Activated T-cell treated with anti-CD3 and anti-CD28 coated beads, Interleukin-2, amount 50 U/mL, for 4 hours (primary cell): Measurements from ENCODE around the gene MAPT. TPM values are rescaled to one million over a fixed set of nuclear protein-coding genes. Genes with fewer than 3 reads are reported as not detected.
"Not testable (repeated sequence)": the region's sequence is repeated elsewhere in the genome, so short reads cannot be mapped to it uniquely, and the experiment has no call there.

Experiments used
- ATAC-seq, 2 donors: fragments of 200-7000 bp; cut with Tn5 transposase; one replicate each; pipeline ENCODE4 v1.10.0; 2021
- DNase-seq: peaks from one replicate; pipeline ENCODE4 v3.0.0-alpha.2; 2020
- H3K27me3 Mint-ChIP-seq: one replicate; pipeline ENCODE4 v1.8.0; 2021; ENCODE audit warnings: low read depth, mixed read lengths
- H3K36me3 Mint-ChIP-seq: one replicate; pipeline ENCODE4 v1.8.0; 2022; ENCODE audit warnings: mixed read lengths; ENCODE audit not compliant: insufficient read depth
- H3K4me1 Mint-ChIP-seq: one replicate; pipeline ENCODE4 v1.8.0; 2021; ENCODE audit warnings: low read depth, mixed read lengths
- H3K4me3 Mint-ChIP-seq: one replicate; pipeline ENCODE4 v1.8.0; 2021; ENCODE audit warnings: mild to moderate bottlenecking, moderate library complexity, mixed read lengths
- H3K9me3 Mint-ChIP-seq: one replicate; pipeline ENCODE4 v1.8.0; 2021; ENCODE audit warnings: mixed read lengths
- total RNA-seq, 3 donors: library from RNA; stranded (reverse); gene quantifications; one replicate each; pipeline ENCODE4 v1.2.1, GENCODE V29; 2021

Gene MAPT
- total RNA-seq, 3 donors from 2014 or later = 1.3 to 1.8 (median 1.8) TPM

DNA sequence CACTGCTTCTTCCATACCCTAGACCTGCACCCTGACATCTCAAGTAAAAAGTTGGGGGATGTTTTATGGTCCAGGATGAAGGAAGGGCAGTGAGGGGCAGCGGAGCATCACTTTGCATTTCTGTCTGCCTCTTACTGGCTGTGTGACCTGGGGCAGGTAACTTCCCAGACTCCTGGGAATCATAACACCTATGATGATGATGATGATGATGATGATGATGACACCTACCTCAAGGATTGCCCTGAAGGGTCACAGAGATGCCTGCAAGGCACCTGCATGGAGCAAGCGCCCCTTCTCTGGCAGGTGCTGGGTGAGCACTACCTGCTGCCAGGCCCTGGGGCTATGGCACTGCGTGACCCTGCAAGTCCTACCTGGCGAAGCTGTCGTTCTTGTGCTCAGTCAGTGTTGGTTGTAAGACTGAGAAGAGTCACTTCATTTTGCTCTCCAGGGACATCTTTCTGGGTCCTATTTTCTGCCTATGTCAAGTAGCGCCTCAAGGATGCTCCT is 58.5 kb downstream of the MAPT start:
- H3K4me3 Mint-ChIP-seq = no peak overlapping the region
- peaks cover 30% of the 10 kb centered on the region for H3K27me3 Mint-ChIP-seq
- H3K36me3 Mint-ChIP-seq = no peaks in the 10 kb centered on the region
- no peaks in the 10 kb centered on the region for H3K4me1 Mint-ChIP-seq
- ATAC-seq = no peak
- DNase-seq = no peak
- no peaks in the 10 kb centered on the region for H3K9me3 Mint-ChIP-seq

DNA sequence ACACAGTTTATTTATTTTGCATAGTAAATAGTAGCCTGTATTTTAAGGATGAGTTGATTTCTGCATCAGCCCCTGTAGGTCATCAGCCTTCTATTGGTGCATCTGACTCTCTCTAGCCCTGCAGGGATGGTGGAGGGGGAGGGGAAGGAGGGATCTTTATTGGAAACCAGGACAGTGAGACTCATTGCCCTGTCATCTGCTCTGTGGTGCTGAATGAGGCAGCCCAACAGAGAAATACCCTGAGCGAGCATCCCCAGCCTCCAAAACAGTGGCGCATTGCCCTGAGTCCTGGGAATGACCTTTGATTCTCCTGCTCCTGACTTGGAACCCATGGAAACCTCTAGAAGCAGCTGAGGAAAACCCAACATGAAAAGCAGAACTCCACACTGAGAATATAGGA is 59.2 kb downstream of the MAPT start:
- Mint-ChIP-seq H3K36me3 (no peaks in the 10 kb centered on the region), H3K27me3 (peaks cover 30% of the 10 kb centered on the region), H3K4me1 (no peaks in the 10 kb centered on the region), H3K4me3 (no peak overlapping the region), H3K9me3 (no peaks in the 10 kb centered on the region)
- DNase-seq (no peak), ATAC-seq (no peak)

DNA sequence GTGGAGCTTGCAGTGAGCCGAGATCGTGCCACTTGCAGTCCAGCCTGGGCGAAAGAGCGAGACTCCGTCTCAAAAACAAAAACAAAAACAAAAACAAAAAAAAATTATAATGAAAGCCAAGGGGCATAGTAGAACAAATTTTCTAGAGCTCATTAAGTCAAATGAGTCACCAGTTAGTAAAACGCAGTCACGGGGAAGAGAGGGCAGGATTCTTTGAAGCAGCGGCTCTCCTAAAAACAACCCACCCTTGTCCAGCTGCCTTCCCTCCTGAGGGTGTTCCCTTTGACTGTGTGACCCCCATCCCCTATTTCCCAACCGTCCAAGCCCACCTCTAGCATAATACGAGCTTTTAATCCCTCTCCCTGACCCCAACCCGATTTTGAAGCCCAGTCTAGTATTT is 60.6 kb downstream of the MAPT start:
- DNase-seq (no peak), ATAC-seq (no peak)
- Mint-ChIP-seq H3K4me1 (no peaks in the 10 kb centered on the region), H3K4me3 (no peak overlapping the region), H3K36me3 (no peaks in the 10 kb centered on the region), H3K27me3 (peaks cover 22% of the 10 kb centered on the region), H3K9me3 (no peaks in the 10 kb centered on the region)

DNA sequence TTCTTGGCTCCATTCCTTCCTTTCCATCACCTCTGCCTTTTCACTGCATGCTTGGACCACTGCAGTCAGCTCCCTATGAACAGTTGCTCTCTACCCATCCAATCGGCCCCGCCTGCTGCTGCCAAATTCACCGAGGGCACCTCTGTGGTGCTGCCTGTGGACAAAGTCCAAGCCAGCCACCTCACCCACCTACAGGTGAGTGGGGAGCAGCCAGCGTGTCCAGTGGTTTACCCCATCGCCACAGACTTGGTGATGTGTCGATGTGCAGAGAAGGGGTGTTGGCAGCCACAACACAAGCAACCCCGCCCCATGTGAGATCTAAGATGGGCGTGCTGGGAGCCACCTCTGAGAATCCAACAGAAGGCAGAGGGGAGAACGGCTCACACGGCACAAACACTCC is 61.0 kb downstream of the MAPT start:
- Mint-ChIP-seq H3K36me3 (no peaks in the 10 kb centered on the region), H3K4me1 (no peaks in the 10 kb centered on the region), H3K9me3 (no peaks in the 10 kb centered on the region), H3K4me3 (no peak overlapping the region), H3K27me3 (peaks cover 18% of the 10 kb centered on the region)
- DNase-seq = no peak
- no peak for ATAC-seq

DNA sequence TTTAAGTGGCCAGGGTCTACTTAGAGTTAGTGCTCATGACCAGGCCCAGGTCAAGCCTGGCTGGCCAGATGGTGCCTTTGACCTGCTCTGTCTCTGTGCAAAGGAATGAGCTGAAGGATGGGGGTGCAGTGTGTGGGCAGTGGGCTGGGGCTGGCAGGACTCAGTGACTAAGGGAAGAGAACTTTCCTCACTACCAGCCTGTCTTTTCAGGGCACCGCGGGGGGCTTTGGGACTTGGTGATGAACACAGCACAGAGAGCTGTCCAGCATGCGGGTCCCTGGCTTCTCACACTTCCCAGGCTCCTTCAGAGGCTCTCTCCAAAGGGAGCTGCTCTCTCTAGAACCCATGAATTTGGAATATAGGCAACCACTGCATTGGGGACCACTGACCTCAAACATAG is 61.7 kb downstream of the MAPT start:
- no peaks in the 10 kb centered on the region for H3K4me1 Mint-ChIP-seq
- H3K27me3 Mint-ChIP-seq = peaks cover 11% of the 10 kb centered on the region
- no peaks in the 10 kb centered on the region for H3K36me3 Mint-ChIP-seq
- ATAC-seq (no peak), DNase-seq (no peak)
- H3K4me3 Mint-ChIP-seq = no peak overlapping the region
- no peaks in the 10 kb centered on the region for H3K9me3 Mint-ChIP-seq

DNA sequence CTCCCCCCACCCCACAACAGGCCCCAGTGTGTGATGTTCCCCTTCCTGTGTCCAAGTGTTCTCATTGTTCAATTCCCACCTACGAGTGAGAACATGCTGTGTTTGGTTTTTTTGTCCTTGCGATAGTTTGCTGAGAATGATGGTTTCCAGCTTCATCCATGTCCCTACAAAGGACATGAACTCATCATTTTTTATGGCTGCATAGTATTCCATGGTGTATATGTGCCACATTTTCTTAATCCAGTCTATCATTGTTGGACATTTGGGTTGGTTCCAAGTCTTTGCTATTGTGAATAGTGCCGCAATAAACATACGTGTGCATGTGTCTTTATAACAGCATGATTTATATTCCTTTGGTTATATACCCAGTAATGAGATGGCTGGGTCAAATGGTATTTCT is 62.4 kb downstream of the MAPT start:
- not testable (repeated sequence) for DNase-seq, ATAC-seq

DNA sequence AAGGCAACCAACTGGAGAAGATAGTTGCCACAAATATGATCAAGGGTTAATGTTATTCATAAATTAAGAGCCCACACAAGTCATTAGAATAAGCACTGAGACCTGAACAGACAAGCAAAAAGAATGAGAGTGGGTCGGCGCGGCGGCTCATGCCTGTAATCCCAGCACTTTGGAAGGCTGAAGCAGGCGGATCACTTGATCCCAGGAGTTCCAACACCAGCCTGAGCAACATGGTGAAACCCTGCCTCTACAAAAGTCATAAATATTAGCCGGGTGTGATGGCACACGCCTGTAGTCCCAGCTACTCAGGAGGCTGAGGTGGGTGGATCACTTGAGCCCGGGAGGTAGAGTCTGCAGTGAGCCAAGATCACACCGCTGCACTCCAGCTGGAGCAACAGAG is 64.0 kb downstream of the MAPT start:
- no peaks in the 10 kb centered on the region for H3K4me1 Mint-ChIP-seq
- H3K4me3 Mint-ChIP-seq = no peak overlapping the region
- H3K36me3 Mint-ChIP-seq = no peaks in the 10 kb centered on the region
- H3K9me3 Mint-ChIP-seq = no peaks in the 10 kb centered on the region
- DNase-seq (no peak), ATAC-seq (no peak)
- no peaks in the 10 kb centered on the region for H3K27me3 Mint-ChIP-seq

More for the DNA sequence above, 62.4 kb downstream of the MAPT start:
- not testable (repeated sequence) for H3K36me3 Mint-ChIP-seq, H3K9me3 Mint-ChIP-seq, H3K4me1 Mint-ChIP-seq, H3K27me3 Mint-ChIP-seq, H3K4me3 Mint-ChIP-seq

DNA sequence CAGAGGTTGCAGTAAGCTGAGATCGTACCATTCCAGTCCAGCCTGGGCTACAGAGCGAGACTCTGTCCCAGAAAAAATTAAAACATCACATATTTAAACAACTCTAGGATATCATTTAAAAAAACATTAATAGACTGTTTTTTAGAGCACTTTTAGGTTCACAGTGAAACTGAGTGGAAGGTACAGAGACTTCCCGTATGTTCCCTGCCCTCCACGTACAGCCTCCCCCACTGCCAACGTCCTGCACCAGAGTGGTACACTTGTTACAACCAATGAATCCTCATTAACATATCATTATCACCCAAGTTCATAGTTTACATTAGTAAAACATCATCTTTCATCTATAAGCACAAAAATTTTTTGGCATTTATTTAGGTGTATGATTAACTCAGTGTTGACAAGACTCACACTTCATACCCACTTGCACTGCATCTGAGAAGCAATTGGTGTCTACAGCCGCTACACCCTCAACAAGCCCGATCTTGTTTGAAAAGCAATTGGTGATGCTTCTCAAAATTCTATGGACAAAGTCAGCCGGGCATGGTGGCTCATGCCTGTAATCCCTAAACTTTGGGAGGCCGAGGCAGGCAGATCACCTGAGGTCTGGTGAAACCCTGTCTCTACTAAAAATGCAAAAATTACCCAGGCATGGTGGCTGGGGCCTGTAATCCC is 64.8 kb downstream of the MAPT start:
- Mint-ChIP-seq H3K36me3 (peaks cover 2% of the 10 kb centered on the region), H3K4me1 (no peaks in the 10 kb centered on the region), H3K4me3 (no peak overlapping the region), H3K9me3 (no peaks in the 10 kb centered on the region), H3K27me3 (peaks cover 4% of the 10 kb centered on the region)
- ATAC-seq = no peak
- no peak for DNase-seq

DNA sequence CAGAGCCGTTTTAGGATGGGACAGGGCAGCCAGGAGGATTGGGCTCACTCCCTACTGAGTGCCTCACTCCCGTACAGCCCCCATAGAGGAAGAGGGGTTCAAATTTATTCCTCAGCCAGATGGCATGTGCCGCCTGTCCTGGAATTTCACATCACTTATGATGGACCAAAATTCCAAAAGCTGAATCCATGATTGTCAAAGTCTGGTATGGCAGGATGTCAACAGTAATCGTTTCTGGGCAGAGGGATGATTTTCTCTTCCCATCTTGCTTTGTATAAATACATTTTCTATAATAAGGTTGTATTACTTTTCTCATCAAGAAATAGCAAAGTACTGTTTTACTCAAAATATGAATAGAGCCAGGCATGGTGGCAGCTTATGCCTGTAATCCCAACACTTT is 66.0 kb downstream of the MAPT start:
- Mint-ChIP-seq H3K9me3 (no peaks in the 10 kb centered on the region), H3K4me1 (no peaks in the 10 kb centered on the region), H3K36me3 (peaks cover 2% of the 10 kb centered on the region), H3K27me3 (peaks cover 6% of the 10 kb centered on the region), H3K4me3 (no peak overlapping the region)
- ATAC-seq (no peak), DNase-seq (no peak)

DNA sequence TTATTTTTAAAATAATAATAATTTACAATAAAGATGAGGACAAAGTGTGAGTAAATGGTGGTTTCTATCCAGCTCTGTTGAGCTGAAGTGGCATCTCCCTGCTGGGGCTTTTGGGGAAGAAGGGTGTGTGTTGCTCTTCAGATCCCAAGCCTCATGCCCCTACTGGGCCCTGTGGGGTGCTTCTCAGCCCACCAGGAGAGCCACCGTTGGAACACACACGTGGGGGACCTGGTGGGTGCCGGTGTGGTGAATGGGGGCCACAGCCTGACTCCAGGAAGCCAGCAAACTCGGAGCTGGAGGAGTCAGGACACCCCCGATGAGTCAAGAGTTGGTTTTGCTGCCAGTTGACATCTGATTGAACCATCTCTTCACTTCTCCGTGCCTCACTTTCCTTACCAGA is 66.9 kb downstream of the MAPT start:
- no peak overlapping the region for H3K4me3 Mint-ChIP-seq
- DNase-seq (no peak), ATAC-seq (no peak)
- peaks cover 2% of the 10 kb centered on the region for H3K36me3 Mint-ChIP-seq
- H3K4me1 Mint-ChIP-seq = no peaks in the 10 kb centered on the region
- H3K27me3 Mint-ChIP-seq = peaks cover 12% of the 10 kb centered on the region
- H3K9me3 Mint-ChIP-seq = no peaks in the 10 kb centered on the region

DNA sequence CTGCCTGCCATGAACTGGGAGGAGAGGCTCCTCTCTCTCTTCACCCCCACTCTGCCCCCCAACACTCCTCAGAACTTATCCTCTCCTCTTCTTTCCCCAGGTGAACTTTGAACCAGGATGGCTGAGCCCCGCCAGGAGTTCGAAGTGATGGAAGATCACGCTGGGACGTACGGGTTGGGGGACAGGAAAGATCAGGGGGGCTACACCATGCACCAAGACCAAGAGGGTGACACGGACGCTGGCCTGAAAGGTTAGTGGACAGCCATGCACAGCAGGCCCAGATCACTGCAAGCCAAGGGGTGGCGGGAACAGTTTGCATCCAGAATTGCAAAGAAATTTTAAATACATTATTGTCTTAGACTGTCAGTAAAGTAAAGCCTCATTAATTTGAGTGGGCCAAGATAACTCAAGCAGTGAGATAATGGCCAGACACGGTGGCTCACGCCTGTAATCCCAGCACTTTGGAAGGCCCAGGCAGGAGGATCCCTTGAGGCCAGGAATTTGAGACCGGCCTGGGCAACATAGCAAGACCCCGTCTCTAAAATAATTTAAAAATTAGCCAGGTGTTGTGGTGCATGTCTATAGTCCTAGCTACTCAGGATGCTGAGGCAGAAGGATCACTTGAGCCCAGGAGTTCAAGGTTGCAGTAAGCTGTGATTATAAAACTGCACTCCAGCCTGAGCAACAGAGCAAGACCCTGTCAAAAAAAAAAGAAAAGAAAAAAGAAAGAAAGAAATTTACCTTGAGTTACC is 68.0 kb downstream of the MAPT start:
- ATAC-seq = no peak
- Mint-ChIP-seq H3K27me3 (peaks cover 14% of the 10 kb centered on the region), H3K9me3 (no peaks in the 10 kb centered on the region), H3K36me3 (peaks cover 2% of the 10 kb centered on the region), H3K4me1 (no peaks in the 10 kb centered on the region), H3K4me3 (no peak overlapping the region)
- DNase-seq = no peak

DNA sequence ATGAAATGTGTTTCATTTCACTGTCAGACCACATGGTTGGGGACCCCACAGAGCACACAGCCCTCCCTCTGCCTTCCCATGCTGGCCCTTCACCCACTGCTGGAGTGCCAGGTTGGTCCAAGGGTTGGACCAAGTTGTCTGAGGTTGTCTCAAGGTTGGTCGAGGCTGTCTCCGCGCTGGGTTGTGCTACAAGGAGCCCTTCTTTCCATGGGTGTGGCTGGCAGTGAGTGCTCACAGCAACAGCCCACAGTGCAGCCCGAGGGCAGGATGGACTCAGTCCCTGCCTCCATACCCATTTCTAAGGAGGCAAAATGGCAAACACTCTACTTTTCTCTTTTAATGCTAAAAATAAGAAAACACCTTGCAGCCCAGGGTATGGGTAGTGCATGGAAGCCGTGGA is 68.9 kb downstream of the MAPT start:
- ATAC-seq (no peak), DNase-seq (no peak)
- Mint-ChIP-seq H3K4me3 (no peak overlapping the region), H3K4me1 (no peaks in the 10 kb centered on the region), H3K9me3 (no peaks in the 10 kb centered on the region), H3K27me3 (peaks cover 19% of the 10 kb centered on the region), H3K36me3 (peaks cover 2% of the 10 kb centered on the region)

DNA sequence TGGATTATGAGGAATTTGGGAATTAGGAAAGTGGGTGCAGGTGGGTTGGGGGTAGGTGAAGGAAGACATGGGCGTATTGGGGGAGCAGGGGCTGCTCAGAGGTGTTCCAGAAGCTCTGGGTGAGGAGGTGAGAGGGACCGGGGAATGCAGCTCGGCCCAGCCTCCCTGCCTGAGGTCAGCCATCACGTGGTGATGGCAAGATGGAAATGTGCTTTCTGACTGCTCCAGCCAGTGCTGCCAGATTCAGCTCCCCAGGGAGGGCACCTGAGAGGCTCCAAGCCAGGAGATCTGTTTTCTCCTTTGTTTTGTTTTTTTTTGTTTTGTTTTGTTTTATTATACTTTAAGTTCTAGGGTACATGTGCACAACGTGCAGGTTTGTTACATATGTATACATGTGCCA is 69.5 kb downstream of the MAPT start:
- H3K27me3 Mint-ChIP-seq = peaks cover 21% of the 10 kb centered on the region
- ATAC-seq = no peak
- no peaks in the 10 kb centered on the region for H3K9me3 Mint-ChIP-seq
- DNase-seq = no peak
- H3K4me1 Mint-ChIP-seq = no peaks in the 10 kb centered on the region
- no peak overlapping the region for H3K4me3 Mint-ChIP-seq
- peaks cover 2% of the 10 kb centered on the region for H3K36me3 Mint-ChIP-seq

DNA sequence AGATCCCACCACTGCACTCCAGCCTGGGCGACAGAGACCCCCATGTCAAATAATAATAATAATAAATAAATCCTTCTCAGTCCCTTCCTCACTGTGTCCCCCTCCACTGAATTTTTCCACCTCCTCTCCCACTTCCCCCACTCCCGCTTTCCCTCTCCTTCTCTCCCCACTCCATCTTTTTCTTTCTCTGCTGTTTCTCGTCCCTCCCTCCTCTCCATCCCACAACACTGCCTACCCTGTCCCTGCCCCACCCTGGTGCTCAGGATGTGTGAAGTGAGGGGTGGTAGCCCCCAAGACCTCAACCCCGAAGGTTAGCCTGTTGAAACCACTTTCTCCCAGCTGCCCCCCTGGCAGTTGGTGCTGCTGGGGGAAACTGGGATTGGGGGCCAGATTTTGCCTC is 70.3 kb downstream of the MAPT start:
- ATAC-seq = no peak
- peaks cover 23% of the 10 kb centered on the region for H3K27me3 Mint-ChIP-seq

DNA sequence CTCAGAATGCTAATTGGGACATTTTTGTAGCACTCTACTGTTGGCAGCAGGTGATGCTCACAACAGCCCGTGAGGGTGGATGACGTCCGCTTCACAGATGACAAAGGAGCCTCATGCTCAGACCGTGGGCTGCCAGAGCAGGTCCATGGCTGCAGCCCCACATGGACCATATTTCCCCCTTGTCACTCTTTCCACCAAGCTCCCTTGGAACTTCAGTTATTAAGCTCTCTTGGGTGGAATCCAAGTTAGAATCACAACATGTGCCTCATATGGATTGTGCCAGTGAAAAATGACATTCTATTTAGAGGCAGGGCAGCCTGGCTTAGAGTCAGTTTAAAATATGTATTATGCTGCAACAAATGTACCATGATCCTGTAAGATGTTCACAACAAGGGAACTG is 71.5 kb downstream of the MAPT start:
- Mint-ChIP-seq H3K4me3 (no peak overlapping the region), H3K4me1 (no peaks in the 10 kb centered on the region), H3K36me3 (peaks cover 2% of the 10 kb centered on the region), H3K9me3 (no peaks in the 10 kb centered on the region), H3K27me3 (peaks cover 24% of the 10 kb centered on the region)
- ATAC-seq (no peak), DNase-seq (no peak)

More for the DNA sequence above, 70.3 kb downstream of the MAPT start:
- Mint-ChIP-seq H3K4me3 (no peak overlapping the region), H3K9me3 (no peaks in the 10 kb centered on the region), H3K4me1 (no peaks in the 10 kb centered on the region), H3K36me3 (peaks cover 2% of the 10 kb centered on the region)
- no peak for DNase-seq
